Panc1 (cell line): ENCODE data around the gene ADA.

Experiments
- POLR2AphosphoS5 ChIP-seq: IDR thresholded peaks from 2 replicates; pipeline ENCODE4 v1.6.1; 2012; ENCODE audit warnings: mild to moderate bottlenecking, low read depth, low read length, moderate library complexity
- SIN3A ChIP-seq: IDR thresholded peaks from 2 replicates; pipeline ENCODE4 v1.6.1; 2012; ENCODE audit warnings: low read depth, mild to moderate bottlenecking, low read length, moderate library complexity, borderline replicate concordance; ENCODE audit not compliant: insufficient read depth
- TCF7L2 ChIP-seq: IDR thresholded peaks from 2 replicates; pipeline ENCODE4 v1.6.1; 2011; ENCODE audit warnings: mild to moderate bottlenecking, low read depth, low read length, inconsistent platforms
- TF ChIP-seq, protein P1 (sequence below): fragments of 450-650 bp; IDR thresholded peaks from 2 replicates; pipeline ENCODE4 v1.5.1; 2017; ENCODE audit warnings: mild to moderate bottlenecking
- TF ChIP-seq, protein P2 (sequence below), 2 experiments: IDR thresholded peaks; 2 replicates each; pipeline ENCODE4 v1.6.1; 2011 to 2012; ENCODE audit warnings: low read depth in 2 of 2, control low read depth in 1 of 2, low read length in 1 of 2, mild to moderate bottlenecking in 1 of 2, moderate library complexity in 1 of 2; ENCODE audit not compliant: insufficient read depth in 1 of 2

DNA sequence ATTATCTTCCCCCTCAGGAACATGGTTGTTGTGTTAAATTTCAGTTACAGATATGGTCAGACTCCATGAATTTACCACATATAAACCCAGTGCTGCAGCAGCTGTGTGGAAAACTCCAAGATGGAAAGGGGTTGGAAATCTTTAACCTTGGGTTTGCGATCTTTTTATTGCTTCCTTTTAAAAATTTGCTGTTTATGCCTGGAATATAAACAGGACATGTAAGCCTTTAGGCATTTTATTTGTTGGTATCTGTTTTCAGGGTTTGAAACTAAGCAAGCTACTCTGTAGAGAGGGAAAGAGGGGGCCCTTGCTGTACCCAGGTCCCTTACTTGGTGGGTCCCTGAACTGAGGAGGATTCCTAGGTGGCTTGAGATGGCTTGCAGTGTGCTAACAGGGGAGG lies 68.3 kb downstream of the ADA start:
- no peak for TF ChIP-seq POLR2AphosphoS5
- TF ChIP-seq, protein P1, sequence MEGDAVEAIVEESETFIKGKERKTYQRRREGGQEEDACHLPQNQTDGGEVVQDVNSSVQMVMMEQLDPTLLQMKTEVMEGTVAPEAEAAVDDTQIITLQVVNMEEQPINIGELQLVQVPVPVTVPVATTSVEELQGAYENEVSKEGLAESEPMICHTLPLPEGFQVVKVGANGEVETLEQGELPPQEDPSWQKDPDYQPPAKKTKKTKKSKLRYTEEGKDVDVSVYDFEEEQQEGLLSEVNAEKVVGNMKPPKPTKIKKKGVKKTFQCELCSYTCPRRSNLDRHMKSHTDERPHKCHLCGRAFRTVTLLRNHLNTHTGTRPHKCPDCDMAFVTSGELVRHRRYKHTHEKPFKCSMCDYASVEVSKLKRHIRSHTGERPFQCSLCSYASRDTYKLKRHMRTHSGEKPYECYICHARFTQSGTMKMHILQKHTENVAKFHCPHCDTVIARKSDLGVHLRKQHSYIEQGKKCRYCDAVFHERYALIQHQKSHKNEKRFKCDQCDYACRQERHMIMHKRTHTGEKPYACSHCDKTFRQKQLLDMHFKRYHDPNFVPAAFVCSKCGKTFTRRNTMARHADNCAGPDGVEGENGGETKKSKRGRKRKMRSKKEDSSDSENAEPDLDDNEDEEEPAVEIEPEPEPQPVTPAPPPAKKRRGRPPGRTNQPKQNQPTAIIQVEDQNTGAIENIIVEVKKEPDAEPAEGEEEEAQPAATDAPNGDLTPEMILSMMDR: no peak
- no peak for TF ChIP-seq SIN3A
- TF ChIP-seq, protein P2, sequence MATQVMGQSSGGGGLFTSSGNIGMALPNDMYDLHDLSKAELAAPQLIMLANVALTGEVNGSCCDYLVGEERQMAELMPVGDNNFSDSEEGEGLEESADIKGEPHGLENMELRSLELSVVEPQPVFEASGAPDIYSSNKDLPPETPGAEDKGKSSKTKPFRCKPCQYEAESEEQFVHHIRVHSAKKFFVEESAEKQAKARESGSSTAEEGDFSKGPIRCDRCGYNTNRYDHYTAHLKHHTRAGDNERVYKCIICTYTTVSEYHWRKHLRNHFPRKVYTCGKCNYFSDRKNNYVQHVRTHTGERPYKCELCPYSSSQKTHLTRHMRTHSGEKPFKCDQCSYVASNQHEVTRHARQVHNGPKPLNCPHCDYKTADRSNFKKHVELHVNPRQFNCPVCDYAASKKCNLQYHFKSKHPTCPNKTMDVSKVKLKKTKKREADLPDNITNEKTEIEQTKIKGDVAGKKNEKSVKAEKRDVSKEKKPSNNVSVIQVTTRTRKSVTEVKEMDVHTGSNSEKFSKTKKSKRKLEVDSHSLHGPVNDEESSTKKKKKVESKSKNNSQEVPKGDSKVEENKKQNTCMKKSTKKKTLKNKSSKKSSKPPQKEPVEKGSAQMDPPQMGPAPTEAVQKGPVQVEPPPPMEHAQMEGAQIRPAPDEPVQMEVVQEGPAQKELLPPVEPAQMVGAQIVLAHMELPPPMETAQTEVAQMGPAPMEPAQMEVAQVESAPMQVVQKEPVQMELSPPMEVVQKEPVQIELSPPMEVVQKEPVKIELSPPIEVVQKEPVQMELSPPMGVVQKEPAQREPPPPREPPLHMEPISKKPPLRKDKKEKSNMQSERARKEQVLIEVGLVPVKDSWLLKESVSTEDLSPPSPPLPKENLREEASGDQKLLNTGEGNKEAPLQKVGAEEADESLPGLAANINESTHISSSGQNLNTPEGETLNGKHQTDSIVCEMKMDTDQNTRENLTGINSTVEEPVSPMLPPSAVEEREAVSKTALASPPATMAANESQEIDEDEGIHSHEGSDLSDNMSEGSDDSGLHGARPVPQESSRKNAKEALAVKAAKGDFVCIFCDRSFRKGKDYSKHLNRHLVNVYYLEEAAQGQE (IDR thresholded peaks at IDR 0.05; ENCODE audit: insufficient read depth in 1 of 2, low read depth in 2 of 2, low read length in 1 of 2): no peak
- no peak for TF ChIP-seq TCF7L2
